ENCODE results near the gene TBKBP1.

- TF ChIP-seq CTCF (conservative IDR thresholded peaks at IDR 0.05) (peak; percentile 22; the same call in 1 of the 2 replicates), EZH2 (IDR thresholded peaks at IDR 0.05; ENCODE audit: low read depth) (no peak)
Measured at GRCh38 chr17:47664624-47664941, 29.4 kb upstream of the TBKBP1 start.

Data from PC-9 (cell line).